H1 (cell line): ENCODE data around the gene ECEL1. TPM values are rescaled to one million over a fixed set of nuclear protein-coding genes. Genes with fewer than 3 reads are reported as not detected.

ENCODE experiments used
- ASH2L ChIP-seq: fragments of 200-600, 300-600 bp; sonication (generic); IDR thresholded peaks from one replicate; pipeline ENCODE4 v1.7.1; 2017; ENCODE audit warnings: low read length
- CTBP2 ChIP-seq: IDR thresholded peaks from 2 replicates; pipeline ENCODE4 v1.7.0; 2011; ENCODE audit warnings: borderline replicate concordance, mild to moderate bottlenecking, moderate library complexity, mixed read lengths, low read length; ENCODE audit not compliant: insufficient read depth, insufficient read length
- JUN ChIP-seq: IDR thresholded peaks from 2 replicates; pipeline ENCODE4 v1.6.1; 2011; ENCODE audit warnings: low read depth, mild to moderate bottlenecking, improper control_type of control experiment, low read length
- NRF1 ChIP-seq: IDR thresholded peaks from 2 replicates; pipeline ENCODE4 v1.6.1; 2011; ENCODE audit warnings: mild to moderate bottlenecking, low read depth, low read length, improper control_type of control experiment
- POU5F1 ChIP-seq: IDR thresholded peaks from 2 replicates; pipeline ENCODE4 v1.6.1; 2011; ENCODE audit warnings: low read depth, mild to moderate bottlenecking, low read length, moderate library complexity
- RXRA ChIP-seq: IDR thresholded peaks from 2 replicates; pipeline ENCODE4 v1.6.1; 2011; ENCODE audit warnings: low read depth, mild to moderate bottlenecking, low read length, moderate library complexity; ENCODE audit not compliant: insufficient read depth
- SP4 ChIP-seq: IDR thresholded peaks from 2 replicates; pipeline ENCODE4 v1.6.1; 2012; ENCODE audit warnings: low read length, inconsistent platforms
- TAF7 ChIP-seq: optimal IDR thresholded peaks from 2 replicates; pipeline ENCODE3; 2011; ENCODE audit warnings: low read depth, mild to moderate bottlenecking, inconsistent platforms, low read length, moderate library complexity, borderline replicate concordance
- ZNF274 ChIP-seq: IDR thresholded peaks from 2 replicates; pipeline ENCODE4 v1.7.0; 2012; ENCODE audit warnings: low read length, borderline replicate concordance; ENCODE audit errors: extremely low read depth
- polyA plus RNA-seq, 7 experiments: library from polyadenylated mRNA; depleted of rRNA in 3 of 7; stranded (reverse) in 5 of 7; unstranded in 2 of 7; fragments of >200 nt in 5 of 7; fragments of 200-250 nt in 2 of 7; gene quantifications; 1 replicate in 5 of 7; 2 replicates in 1 of 7; 4 replicates in 1 of 7; pipeline versions ENCODE4 v1.2.1 to v1.2.3, GENCODE V29; 2011 to 2013; ENCODE audit warnings: missing spikeins in 2 of 7, mixed read lengths in 2 of 7
- total RNA-seq: library from RNA; stranded (reverse); fragmentation: NEBNext Ultra II Directional; extraction: Animal tissue kit (Norgen Biotek cat#: 25700); gene quantifications from 2 replicates; pipeline ENCODE4 v1.2.1, GENCODE V29; 2021
- TF ChIP-seq, protein P1 (sequence below), 3 experiments: IDR thresholded peaks; 1 replicate in 2 of 3; 2 replicates in 1 of 3; pipeline versions ENCODE4 v1.5.1 to v1.6.1; 2011; ENCODE audit warnings: low read length in 3 of 3, mild to moderate bottlenecking in 3 of 3, inconsistent platforms in 2 of 3, low read depth in 1 of 3, moderate library complexity in 1 of 3; ENCODE audit not compliant: insufficient read depth in 1 of 3; ENCODE audit errors: control extremely low read depth in 1 of 3

The ECEL1 gene
- total and polyA plus RNA-seq, 2 of the 8 experiments (the other 6 are each of a cell fraction or from before 2014, with no cell fraction given), result 7.7 to 20.2 TPM

DNA sequence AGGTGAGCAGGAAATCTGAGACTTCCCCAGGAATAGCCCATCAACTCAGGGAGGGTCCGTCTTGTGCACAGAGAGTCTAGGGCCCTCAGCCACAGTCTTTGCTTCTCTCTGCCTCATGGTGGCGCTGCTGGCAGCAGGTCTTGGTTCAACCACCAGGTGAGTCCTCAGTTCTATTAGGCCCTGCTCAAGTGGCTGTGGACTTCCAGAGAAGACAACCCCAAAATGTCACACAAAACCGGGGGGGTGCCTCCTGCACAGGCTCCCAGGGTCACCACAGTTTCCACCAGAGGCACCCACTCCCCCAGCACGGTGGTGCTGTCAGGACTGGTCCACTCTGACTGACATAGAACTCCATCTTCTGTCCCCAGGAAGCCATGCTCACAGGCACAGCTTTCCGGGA is 49.4 kb upstream of the ECEL1 start (continued):
- TF ChIP-seq ZNF274 (no peak), ASH2L (no peak), SP4 (no peak), POU5F1 (no peak), JUN (no peak), CTBP2 (no peak), NRF1 (no peak), TAF7 (no peak), RXRA (no peak)
- TF ChIP-seq, protein P1, sequence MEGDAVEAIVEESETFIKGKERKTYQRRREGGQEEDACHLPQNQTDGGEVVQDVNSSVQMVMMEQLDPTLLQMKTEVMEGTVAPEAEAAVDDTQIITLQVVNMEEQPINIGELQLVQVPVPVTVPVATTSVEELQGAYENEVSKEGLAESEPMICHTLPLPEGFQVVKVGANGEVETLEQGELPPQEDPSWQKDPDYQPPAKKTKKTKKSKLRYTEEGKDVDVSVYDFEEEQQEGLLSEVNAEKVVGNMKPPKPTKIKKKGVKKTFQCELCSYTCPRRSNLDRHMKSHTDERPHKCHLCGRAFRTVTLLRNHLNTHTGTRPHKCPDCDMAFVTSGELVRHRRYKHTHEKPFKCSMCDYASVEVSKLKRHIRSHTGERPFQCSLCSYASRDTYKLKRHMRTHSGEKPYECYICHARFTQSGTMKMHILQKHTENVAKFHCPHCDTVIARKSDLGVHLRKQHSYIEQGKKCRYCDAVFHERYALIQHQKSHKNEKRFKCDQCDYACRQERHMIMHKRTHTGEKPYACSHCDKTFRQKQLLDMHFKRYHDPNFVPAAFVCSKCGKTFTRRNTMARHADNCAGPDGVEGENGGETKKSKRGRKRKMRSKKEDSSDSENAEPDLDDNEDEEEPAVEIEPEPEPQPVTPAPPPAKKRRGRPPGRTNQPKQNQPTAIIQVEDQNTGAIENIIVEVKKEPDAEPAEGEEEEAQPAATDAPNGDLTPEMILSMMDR (IDR thresholded peaks at IDR 0.05; ENCODE audit: control extremely low read depth in 1 of 3, insufficient read depth in 1 of 3, low read depth in 1 of 3, low read length in 3 of 3), result peak in 2 of 3 experiments; percentile 97 to 99; a peak in 3 of 4 replicates
